H1 (cell line): ENCODE data around the gene COL19A1. TPM values are rescaled to one million over a fixed set of nuclear protein-coding genes. Genes with fewer than 3 reads are reported as not detected.

Experiments used
- CTCF ChIA-PET: fragments of 300-600 bp; sonication (Branson Sonifier 250); formaldehyde crosslinking; loops from one replicate; lab custom pipeline; 2021; ENCODE audit not compliant: partially characterized antibody; lab: Charles Lee
- POLR2A ChIA-PET: fragments of 300-600 bp; sonication (Branson Sonifier 250); formaldehyde crosslinking; loops from one replicate; lab custom pipeline; 2021; ENCODE audit warnings: inconsistent platforms; ENCODE audit not compliant: partially characterized antibody; lab: Charles Lee
- DNase-seq, 2 experiments: peaks; one replicate each; pipeline versions ENCODE4 v3.0.0 to v3.0.0-alpha.2; 2010 to 2022; ENCODE audit warnings: low spot score in 2 of 2, low read depth in 1 of 2, mixed read lengths in 1 of 2
- FAIRE-seq: peaks from 2 replicates; lab custom pipeline; 2011; peaks lifted over from hg19 to GRCh38; lab: Jason Lieb, UNC
- H2AFZ ChIP-seq: 2 replicates; pipeline ENCODE4 v1.8.1; 2012; ENCODE audit warnings: low read length, inconsistent platforms
- H2AK5ac ChIP-seq: 2 replicates; pipeline ENCODE4 v1.6.1; 2013; ENCODE audit warnings: low read depth, low read length
- H2BK120ac ChIP-seq: replicated peaks from 2 replicates; pipeline ENCODE3; 2013; ENCODE audit warnings: low read depth, low read length, inconsistent platforms
- H2BK12ac ChIP-seq: 2 replicates; pipeline ENCODE4 v1.6.1; 2013; ENCODE audit warnings: low read depth, low read length
- H2BK15ac ChIP-seq: 2 replicates; pipeline ENCODE4 v1.6.1; 2013; ENCODE audit warnings: low read length
- H2BK20ac ChIP-seq: 2 replicates; pipeline ENCODE4 v1.6.1; 2013; ENCODE audit warnings: low read length
- H2BK5ac ChIP-seq: 2 replicates; pipeline ENCODE4 v1.6.1; 2013; ENCODE audit warnings: low read depth, low read length
- H3K14ac ChIP-seq: 2 replicates; pipeline ENCODE4 v1.6.1; 2013; ENCODE audit warnings: inconsistent platforms; ENCODE audit not compliant: insufficient read length
- H3K18ac ChIP-seq: 2 replicates; pipeline ENCODE4 v1.6.1; 2013; ENCODE audit warnings: low read length; ENCODE audit errors: extremely low read depth
- H3K23ac ChIP-seq: 2 replicates; pipeline ENCODE4 v1.6.1; 2013; ENCODE audit warnings: inconsistent platforms; ENCODE audit not compliant: insufficient read length
- H3K23me2 ChIP-seq: 2 replicates; pipeline ENCODE4 v1.6.1; 2013; ENCODE audit warnings: low read depth, low read length
- H3K27ac ChIP-seq: 2 replicates; pipeline ENCODE4 v1.6.1; 2011; ENCODE audit warnings: low read depth, low read length, inconsistent platforms
- H3K27me3 ChIP-seq, 4 experiments: replicated peaks in 1 of 4; 1 replicate in 1 of 4; 2 replicates in 3 of 4; pipeline versions ENCODE4 v1.6.1 to v1.8.1; 2011 to 2013; ENCODE audit warnings: low read length in 3 of 4, mild to moderate bottlenecking in 3 of 4, inconsistent platforms in 2 of 4, mixed read lengths in 2 of 4, moderate library complexity in 1 of 4; ENCODE audit not compliant: control insufficient read depth in 3 of 4, insufficient read depth in 3 of 4; ENCODE audit errors: extremely low read depth in 1 of 4
- H3K36me3 ChIP-seq, 4 experiments: 2 replicates each; pipeline versions ENCODE4 v1.6.1 to v1.8.1; 2011 to 2013; ENCODE audit warnings: mild to moderate bottlenecking in 4 of 4, low read length in 3 of 4, moderate library complexity in 2 of 4, control low read depth in 1 of 4, inconsistent platforms in 1 of 4; ENCODE audit not compliant: insufficient read depth in 4 of 4, control insufficient read depth in 2 of 4
- H3K4ac ChIP-seq: replicated peaks from 2 replicates; pipeline ENCODE3; 2013; ENCODE audit warnings: low read length, low read depth, mixed read lengths, inconsistent platforms; ENCODE audit not compliant: insufficient read length
- H3K4me1 ChIP-seq, 4 experiments: replicated peaks in 1 of 4; 1 replicate in 1 of 4; 2 replicates in 3 of 4; pipeline versions ENCODE4 v1.6.1 to v1.8.1; 2011 to 2013; ENCODE audit warnings: low read length in 3 of 4, inconsistent platforms in 2 of 4, mixed read lengths in 1 of 4; ENCODE audit not compliant: insufficient read depth in 4 of 4, control insufficient read depth in 3 of 4
- H3K4me2 ChIP-seq, 2 experiments: 2 replicates each; pipeline versions ENCODE4 v1.6.1 to v1.8.1; 2011 to 2013; ENCODE audit warnings: low read depth in 2 of 2, low read length in 2 of 2, control low read depth in 1 of 2, inconsistent platforms in 1 of 2, mild to moderate bottlenecking in 1 of 2; ENCODE audit not compliant: insufficient read depth in 1 of 2
- H3K4me3 ChIP-seq, 4 experiments: fragments of 200-600, 300-600 bp in 1 of 4; sonication (generic), shearing (Covaris generic), sonication (Bioruptor Twin) in 1 of 4; 2 replicates each; pipeline versions ENCODE4 v1.5.1 to v1.8.1; 2011 to 2016; ENCODE audit warnings: low read length in 4 of 4, low read depth in 3 of 4, control low read depth in 2 of 4, inconsistent platforms in 2 of 4, mild to moderate bottlenecking in 2 of 4, mixed read lengths in 1 of 4, moderate library complexity in 1 of 4; ENCODE audit not compliant: insufficient read depth in 2 of 4; ENCODE audit errors: extremely low read depth in 1 of 4
- H3K56ac ChIP-seq: replicated peaks from 2 replicates; pipeline ENCODE3; 2013; ENCODE audit warnings: low read depth, mild to moderate bottlenecking, mixed read lengths, low read length, inconsistent platforms; ENCODE audit not compliant: insufficient read length
- H3K79me1 ChIP-seq: 2 replicates; pipeline ENCODE4 v1.6.1; 2013; ENCODE audit warnings: low read depth, low read length, control low read depth
- H3K79me2 ChIP-seq, 2 experiments: 2 replicates each; pipeline versions ENCODE4 v1.6.1 to v1.8.1; 2012 to 2013; ENCODE audit warnings: low read length in 2 of 2, mild to moderate bottlenecking in 2 of 2, inconsistent platforms in 1 of 2; ENCODE audit not compliant: insufficient read depth in 2 of 2, control insufficient read depth in 1 of 2
- H3K9ac ChIP-seq, 4 experiments: replicated peaks in 1 of 4; 1 replicate in 1 of 4; 2 replicates in 3 of 4; pipeline versions ENCODE4 v1.6.1 to v1.8.1; 2011 to 2013; ENCODE audit warnings: low read depth in 3 of 4, low read length in 3 of 4, control low read depth in 2 of 4, mild to moderate bottlenecking in 2 of 4, moderate library complexity in 2 of 4, inconsistent platforms in 1 of 4; ENCODE audit errors: extremely low read depth in 1 of 4
- H3K9me3 ChIP-seq, 2 experiments: 2 replicates each; pipeline versions ENCODE4 v1.6.1 to v1.8.1; 2012 to 2013; ENCODE audit warnings: mild to moderate bottlenecking in 2 of 2, moderate library complexity in 2 of 2, control low read depth in 1 of 2, inconsistent platforms in 1 of 2, low read depth in 1 of 2, low read length in 1 of 2, mixed read lengths in 1 of 2; ENCODE audit not compliant: insufficient read depth in 2 of 2
- H4K20me1 ChIP-seq, 2 experiments: replicated peaks in 1 of 2; 2 replicates each; pipeline versions ENCODE3 to v1.8.1; 2011 to 2013; ENCODE audit warnings: inconsistent platforms in 2 of 2, low read length in 2 of 2, mild to moderate bottlenecking in 1 of 2; ENCODE audit not compliant: insufficient read depth in 2 of 2, control insufficient read depth in 1 of 2
- H4K5ac ChIP-seq: 2 replicates; pipeline ENCODE4 v1.6.1; 2013; ENCODE audit warnings: low read length, low read depth, mixed read lengths, inconsistent platforms; ENCODE audit not compliant: insufficient read length
- H4K8ac ChIP-seq: 2 replicates; pipeline ENCODE4 v1.8.0; 2013; ENCODE audit warnings: mild to moderate bottlenecking, moderate library complexity, low read length, inconsistent platforms; ENCODE audit not compliant: insufficient read depth; ENCODE audit errors: extremely low read depth
- H4K91ac ChIP-seq: replicated peaks from 2 replicates; pipeline ENCODE3; 2013; ENCODE audit warnings: low read length, mixed read lengths, inconsistent platforms; ENCODE audit not compliant: insufficient read length
- EGR1 ChIP-seq: IDR thresholded peaks from 2 replicates; pipeline ENCODE4 v1.6.1; 2011; ENCODE audit warnings: low read depth, low read length, borderline replicate concordance
- RBBP5 ChIP-seq: IDR thresholded peaks from 2 replicates; pipeline ENCODE4 v1.7.1; 2012; ENCODE audit warnings: low read depth, mild to moderate bottlenecking, inconsistent platforms, low read length, moderate library complexity, borderline replicate concordance
- WGBS, 2 experiments: shearing (Covaris generic) in 1 of 2; methylation state at CpG; one replicate each; pipeline versions ENCODE4 v1.1.6 to v1.1.7; 2013 to 2015; ENCODE audit warnings: low lambda C conversion rate in 2 of 2, mixed read lengths in 2 of 2, inconsistent platforms in 1 of 2, low coverage in 1 of 2, missing lambda C conversion rate in 1 of 2; ENCODE audit not compliant: insufficient replicate concordance in 2 of 2, insufficient coverage in 1 of 2, insufficient read length in 1 of 2; ENCODE audit errors: extremely low coverage in 1 of 2, missing lambda C conversion rate in 1 of 2; 5-methylcytosine and 5-hydroxymethylcytosine counted together
- polyA plus RNA-seq, 7 experiments: library from polyadenylated mRNA; depleted of rRNA in 3 of 7; stranded (reverse) in 5 of 7; unstranded in 2 of 7; fragments of >200 nt in 5 of 7; fragments of 200-250 nt in 2 of 7; gene quantifications; 1 replicate in 5 of 7; 2 replicates in 1 of 7; 4 replicates in 1 of 7; pipeline versions ENCODE4 v1.2.1 to v1.2.3, GENCODE V29; 2011 to 2013; ENCODE audit warnings: missing spikeins in 2 of 7, mixed read lengths in 2 of 7
- total RNA-seq: library from RNA; stranded (reverse); fragmentation: NEBNext Ultra II Directional; extraction: Animal tissue kit (Norgen Biotek cat#: 25700); gene quantifications from 2 replicates; pipeline ENCODE4 v1.2.1, GENCODE V29; 2021
- TF ChIP-seq, protein P1 (sequence below), 3 experiments: IDR thresholded peaks; 1 replicate in 2 of 3; 2 replicates in 1 of 3; pipeline versions ENCODE4 v1.5.1 to v1.6.1; 2011; ENCODE audit warnings: low read length in 3 of 3, mild to moderate bottlenecking in 3 of 3, inconsistent platforms in 2 of 3, low read depth in 1 of 3, moderate library complexity in 1 of 3; ENCODE audit not compliant: insufficient read depth in 1 of 3; ENCODE audit errors: control extremely low read depth in 1 of 3

The COL19A1 gene
- total and polyA plus RNA-seq, 2 of the 8 experiments (the other 6 are each of a cell fraction or from before 2014, with no cell fraction given), result not detected

DNA sequence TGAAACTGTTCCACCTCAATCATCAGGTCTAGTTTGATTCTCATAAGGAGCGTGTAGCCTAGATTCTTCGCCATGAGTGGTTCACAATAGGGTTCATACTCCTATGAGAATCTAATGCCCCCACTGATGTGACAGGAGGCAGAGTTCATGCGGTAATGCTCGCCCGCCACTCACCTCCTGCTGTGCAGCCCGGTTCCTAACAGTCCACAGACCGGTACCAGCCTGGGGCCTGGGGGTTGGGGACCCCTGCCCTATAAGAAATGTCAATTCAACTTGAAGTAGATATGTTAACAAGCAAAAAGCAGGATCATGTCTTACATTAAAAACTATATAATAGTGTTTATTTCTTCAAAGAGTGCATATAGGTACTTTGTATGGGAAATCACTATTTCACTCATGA is 216.5 kb downstream of the COL19A1 start:
- Histone ChIP-seq H3K4me1 (no peaks in the 10 kb centered on the region), H3K79me1 (no peaks in the 10 kb centered on the region), H3K56ac (no peak overlapping the region), H3K9me3 (no peaks in the 10 kb centered on the region), H2AFZ (no peak overlapping the region), H4K20me1 (no peaks in the 10 kb centered on the region), H2BK12ac (no peak overlapping the region), H3K4me3 (no peak overlapping the region), H3K18ac (no peak overlapping the region), H4K5ac (no peak overlapping the region), H3K4ac (no peak overlapping the region), H3K14ac (no peak overlapping the region), H2BK120ac (no peak overlapping the region), H3K9ac (no peak overlapping the region), H2BK5ac (no peak overlapping the region), H3K27me3 (no peaks in the 10 kb centered on the region), H4K91ac (no peak overlapping the region), H3K23ac (no peak overlapping the region), H3K27ac (no peak overlapping the region), H2BK20ac (no peak overlapping the region), H3K79me2 (no peaks in the 10 kb centered on the region), H3K4me2 (no peak overlapping the region), H3K23me2 (no peaks in the 10 kb centered on the region), H4K8ac (no peak overlapping the region), H2BK15ac (no peak overlapping the region), H2AK5ac (no peak overlapping the region), H3K36me3 (no peaks in the 10 kb centered on the region)
- DNase-seq (no peak), FAIRE-seq (no peak)
- ChIA-PET POLR2A (no interaction called here), CTCF (interaction anchor here (1.1 kb wide), 1 partner anchor 20 kb away, joined by 3 read pairs; no protein-coding TSS in a partner anchor)
- WGBS, 2 experiments, result 67% methylated on average over 7 of the region's 7 CpGs; no CpG with 5 or more reads in 1 of the 2 experiments
- no peak for TF ChIP-seq EGR1
- TF ChIP-seq RBBP5, result no peak
- TF ChIP-seq, protein P1, sequence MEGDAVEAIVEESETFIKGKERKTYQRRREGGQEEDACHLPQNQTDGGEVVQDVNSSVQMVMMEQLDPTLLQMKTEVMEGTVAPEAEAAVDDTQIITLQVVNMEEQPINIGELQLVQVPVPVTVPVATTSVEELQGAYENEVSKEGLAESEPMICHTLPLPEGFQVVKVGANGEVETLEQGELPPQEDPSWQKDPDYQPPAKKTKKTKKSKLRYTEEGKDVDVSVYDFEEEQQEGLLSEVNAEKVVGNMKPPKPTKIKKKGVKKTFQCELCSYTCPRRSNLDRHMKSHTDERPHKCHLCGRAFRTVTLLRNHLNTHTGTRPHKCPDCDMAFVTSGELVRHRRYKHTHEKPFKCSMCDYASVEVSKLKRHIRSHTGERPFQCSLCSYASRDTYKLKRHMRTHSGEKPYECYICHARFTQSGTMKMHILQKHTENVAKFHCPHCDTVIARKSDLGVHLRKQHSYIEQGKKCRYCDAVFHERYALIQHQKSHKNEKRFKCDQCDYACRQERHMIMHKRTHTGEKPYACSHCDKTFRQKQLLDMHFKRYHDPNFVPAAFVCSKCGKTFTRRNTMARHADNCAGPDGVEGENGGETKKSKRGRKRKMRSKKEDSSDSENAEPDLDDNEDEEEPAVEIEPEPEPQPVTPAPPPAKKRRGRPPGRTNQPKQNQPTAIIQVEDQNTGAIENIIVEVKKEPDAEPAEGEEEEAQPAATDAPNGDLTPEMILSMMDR (IDR thresholded peaks at IDR 0.05; ENCODE audit: control extremely low read depth in 1 of 3, insufficient read depth in 1 of 3, low read depth in 1 of 3, low read length in 3 of 3), result no peak
